Activated effector memory CD4-positive, alpha-beta T cell treated with Interleukin-2 at 50 U/mL for 16 hours (primary cell): ENCODE measurements around the gene FATE1.

Source experiments
- DNase-seq: peaks from one replicate; pipeline ENCODE4 v3.0.0-alpha.2; 2020

The FATE1 gene

DNA sequence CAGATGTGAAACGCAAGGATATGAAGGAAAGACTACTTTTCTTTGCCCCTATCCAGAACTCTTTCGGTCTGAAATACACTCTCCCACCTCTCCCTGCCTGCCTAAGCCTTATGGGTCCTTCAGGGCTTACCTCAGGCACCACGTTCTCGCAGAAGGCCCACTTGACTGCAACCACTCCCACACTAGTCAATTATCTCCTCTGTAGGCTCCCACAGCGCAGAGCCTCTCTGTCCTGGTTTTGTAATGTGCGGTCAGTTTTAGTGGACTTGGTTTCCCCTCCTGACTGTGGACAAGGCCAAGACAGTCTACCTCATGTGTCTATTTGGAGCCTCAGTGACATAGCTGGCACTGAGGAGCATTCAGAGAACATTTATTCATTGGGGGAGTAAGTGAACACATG, 29.8 kb downstream of the FATE1 start:
- no peak for DNase-seq

DNA sequence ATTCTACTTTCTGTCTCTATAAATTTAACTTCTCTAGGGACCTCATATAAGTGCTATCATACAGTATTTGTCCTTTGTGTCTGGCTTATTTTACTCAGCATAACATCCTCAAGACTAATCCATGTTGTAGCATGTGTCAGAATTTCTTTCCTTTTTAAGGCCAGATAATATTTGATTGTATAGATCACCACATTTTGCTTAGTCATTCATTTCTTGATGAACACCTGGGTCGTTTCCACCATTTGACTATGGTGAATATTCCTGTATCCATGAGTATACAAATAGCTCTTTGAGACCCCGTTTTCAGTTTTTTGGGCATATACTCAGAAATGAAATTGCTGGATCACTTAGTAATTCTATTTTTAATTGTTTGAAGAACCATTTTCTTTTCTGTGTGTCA, 30.7 kb downstream of the FATE1 start:
- no peak for DNase-seq

DNA sequence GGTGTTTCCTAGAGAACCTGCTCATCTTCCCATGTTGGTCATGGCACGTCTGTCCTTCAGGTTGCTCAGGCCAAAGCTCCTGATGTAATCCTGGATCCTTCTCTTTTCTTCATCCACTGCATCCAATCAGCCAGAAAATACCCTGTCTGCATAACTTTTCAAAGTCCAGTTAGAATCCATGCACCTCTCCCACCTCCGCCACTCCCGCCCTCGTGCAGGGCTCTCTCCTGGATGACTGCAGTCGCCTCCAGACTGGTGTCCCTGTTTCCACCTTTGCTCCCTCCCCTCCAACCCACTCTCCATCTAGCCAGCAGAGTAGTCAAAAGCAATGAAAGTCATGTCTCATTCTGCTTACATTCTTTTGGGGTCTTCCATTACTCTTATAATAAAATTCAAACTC, 34.7 kb downstream of the FATE1 start:
- DNase-seq = no peak

DNA sequence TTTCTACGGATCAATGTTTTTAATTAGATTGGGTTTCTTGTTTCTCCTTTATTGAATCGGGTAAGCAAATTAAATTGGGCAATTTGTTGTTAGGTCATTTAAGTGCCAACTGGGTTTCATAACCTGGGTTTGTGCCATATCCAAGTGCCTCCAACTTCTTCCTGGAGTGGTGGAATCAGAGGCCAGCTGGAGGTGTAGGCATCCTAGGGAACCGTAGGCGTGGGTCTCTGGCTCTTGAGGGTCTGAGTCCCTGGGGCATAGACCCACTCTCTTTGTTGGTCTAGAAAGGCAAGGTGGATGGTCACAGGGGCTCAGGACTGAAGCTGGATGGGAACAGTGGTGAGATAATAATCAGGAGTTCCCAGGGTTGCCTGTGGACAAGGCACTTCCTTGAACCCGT, 37.0 kb downstream of the FATE1 start:
- no peak for DNase-seq

DNA sequence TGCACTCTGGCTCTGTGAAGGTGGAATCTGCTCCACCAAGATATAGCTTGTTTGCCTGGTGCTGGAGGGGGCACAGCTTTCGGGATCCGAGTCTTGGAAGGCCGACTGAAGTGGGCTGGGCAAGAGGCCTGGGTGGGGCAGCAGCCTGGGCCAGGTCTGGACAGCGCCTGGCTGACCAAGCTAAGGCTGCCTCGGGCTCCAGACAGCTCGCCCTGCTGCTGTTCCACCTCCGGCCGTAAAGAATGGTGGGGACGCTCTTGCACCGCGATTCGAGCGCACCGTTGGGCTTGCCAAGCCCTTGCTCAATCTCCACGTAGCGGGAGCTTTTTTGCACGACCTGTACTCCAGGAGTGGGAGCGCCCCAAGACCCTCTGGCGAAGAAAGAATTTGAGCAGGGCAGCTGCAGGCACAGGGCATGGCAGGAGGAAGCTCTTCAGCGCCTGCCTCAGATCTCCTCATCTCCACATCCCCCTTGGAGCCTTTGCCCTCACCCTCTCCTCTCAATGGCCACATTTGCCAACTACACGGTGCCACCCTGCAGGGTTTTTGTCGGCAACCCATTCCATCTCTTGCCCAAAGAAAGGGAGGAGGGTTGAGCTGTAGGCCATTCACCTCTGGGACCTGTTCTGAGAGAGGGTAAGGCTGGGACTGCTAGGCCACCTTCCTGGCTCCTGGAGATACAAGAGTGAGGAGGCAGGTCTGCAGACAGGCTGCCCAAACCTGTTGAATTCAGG, 37.6 kb downstream of the FATE1 start:
- DNase-seq = no peak

DNA sequence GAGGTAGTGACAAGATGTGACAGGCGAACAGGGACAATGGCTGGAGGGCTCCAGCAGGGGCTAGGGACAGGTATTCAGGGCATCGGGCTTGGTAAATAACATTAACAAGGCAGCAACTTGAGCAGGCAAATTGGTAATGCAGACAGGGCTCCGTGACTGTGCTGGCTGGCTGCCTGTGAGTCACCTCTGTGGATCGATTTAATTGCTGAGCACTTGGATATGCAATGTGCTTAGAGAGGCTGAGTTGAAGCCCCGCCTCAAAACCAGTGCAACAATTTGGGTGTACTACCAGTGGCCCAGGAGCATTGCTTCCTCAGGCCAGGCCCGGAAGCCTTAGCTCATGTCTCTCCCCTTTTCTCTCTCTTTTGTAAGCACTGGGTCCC, 38.2 kb downstream of the FATE1 start:
- DNase-seq = no peak

DNA sequence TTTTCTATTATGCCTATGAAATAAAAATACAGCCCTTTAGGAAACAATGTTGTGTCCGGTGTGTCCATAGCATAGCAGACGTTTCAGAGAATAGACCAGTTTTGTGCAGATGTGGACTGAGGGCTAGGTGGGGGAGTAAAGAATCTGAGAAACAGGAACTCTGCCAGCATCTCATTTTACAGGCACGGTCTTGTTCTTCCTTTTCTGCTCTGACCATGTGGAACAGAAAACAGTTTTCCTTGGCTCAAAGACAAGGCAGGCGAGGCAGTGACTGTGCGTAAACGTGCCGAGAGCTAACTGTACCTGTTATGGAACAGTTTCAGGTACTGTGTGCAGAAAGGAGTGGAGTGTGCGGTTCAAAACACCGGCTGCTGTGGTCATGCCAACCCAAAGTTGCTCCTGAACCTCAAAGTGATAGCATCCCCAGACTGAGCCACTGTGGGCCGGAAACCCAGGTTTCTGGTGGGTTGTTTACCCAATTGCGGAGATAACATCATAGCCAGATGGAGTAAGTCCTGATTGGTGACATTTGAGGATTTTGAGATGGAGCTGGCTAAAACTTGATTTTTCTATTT, 38.9 kb downstream of the FATE1 start:
- DNase-seq = no peak

DNA sequence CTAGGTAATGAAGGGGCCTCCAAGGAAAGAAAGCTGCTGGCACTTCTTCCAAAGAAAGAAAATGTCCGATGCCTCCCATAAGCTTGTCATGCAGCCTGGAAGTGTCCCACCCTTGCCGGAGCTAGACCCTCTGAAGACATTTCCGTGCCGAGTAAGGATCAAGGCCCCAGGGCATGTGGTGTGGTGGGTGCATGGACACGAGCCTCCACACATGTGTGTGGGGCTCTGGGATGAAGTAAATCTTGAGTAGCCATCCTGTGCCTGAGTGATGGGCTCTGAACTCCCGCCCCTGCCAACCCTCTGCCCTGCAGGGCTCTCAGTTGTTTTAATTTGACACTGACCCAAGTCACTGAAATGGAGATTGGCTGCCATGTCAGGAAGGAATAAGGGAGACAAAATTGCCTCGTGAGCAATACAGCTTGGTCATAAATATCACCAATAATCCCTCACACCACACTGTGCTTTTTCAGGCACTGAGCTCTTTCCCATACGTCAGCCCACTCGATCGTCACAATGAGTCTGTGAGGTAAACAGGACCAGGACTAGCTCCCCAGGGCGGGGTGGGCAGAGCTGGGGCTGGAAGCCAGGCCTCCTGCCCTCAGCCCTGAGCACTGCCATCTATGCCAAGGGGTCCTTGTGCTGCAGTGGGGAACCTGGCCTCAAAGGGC, 43.3 kb downstream of the FATE1 start:
- DNase-seq = no peak

DNA sequence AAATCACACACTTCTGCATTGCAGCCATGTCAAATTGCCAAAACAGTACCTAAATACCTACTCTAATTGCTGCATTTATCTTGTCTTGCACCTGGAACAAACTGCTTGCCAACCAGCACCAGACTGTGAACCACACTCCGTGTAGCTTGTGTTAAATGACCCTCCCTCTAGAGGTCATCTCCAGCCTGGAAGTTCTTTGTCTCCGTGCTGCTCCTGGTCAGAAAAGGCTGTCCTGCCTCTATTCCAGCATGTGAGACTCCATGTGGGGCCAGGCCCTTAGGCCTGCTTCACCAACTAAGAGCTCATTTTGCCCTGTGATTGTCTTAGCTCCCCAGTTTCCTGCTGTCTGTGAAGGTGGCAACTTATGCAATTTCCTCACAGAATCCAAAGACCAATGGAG, 47.0 kb downstream of the FATE1 start:
- no peak for DNase-seq

DNA sequence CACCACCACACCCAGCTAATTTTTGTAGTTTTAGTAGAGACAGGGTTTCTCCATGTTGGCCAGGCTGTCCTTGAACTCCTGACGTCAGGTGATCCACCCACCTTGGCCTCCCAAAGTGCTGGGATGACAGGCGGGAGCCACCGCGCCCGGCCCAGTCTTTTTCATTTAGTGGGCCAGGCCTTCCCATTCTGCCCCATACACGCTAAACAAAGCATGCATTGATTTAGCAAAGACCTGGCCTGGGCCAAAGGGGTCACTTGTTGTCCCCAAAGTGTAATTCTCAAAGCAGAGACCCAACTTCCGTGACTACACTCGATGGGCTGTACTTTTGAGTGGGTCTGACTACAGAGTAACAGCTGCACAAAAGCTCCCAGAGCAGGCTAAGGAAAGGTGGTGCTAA, 47.9 kb downstream of the FATE1 start:
- no peak for DNase-seq

DNA sequence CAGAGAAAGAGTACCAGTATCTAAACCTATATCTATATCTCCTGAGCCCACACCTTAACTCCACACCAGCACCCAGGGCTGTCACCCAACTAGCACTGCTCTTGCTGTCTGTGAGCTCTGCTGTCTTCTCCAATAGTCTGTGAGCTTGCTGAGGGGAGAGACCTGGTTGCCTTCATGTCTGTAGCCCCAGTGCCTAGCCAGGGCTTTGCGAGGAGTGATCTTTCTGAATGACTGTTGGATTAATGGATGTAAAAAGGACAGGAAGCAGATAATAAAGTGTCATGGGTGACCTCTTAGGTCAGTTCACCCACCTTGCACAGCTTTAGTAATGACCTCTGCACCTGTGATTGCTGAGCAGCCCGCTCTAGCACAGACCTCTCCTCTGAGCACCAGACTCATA, 49.2 kb downstream of the FATE1 start:
- DNase-seq = no peak

DNA sequence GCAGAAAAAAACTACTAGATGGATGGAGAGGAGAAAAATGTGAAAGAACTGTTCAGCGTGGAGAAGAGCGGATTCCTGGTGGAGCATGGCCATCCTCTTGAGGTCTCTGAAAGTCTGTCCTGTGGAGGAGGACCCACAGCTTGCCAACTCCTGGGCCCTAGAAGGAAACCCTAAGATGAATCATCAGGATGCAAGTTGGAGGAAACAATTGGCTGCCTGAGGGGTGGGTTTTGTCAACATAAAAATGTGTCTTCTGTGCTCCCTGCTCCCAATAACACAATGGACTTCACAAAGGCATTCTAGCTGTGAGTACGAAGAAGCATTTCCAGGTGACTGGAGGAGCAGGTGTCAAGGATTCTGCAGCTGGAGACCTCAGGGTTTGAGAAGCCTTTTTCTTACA, 55.9 kb downstream of the FATE1 start:
- DNase-seq = no peak
